ENCODE results near the gene EXOC3.

EXOC3 gene

DNA sequence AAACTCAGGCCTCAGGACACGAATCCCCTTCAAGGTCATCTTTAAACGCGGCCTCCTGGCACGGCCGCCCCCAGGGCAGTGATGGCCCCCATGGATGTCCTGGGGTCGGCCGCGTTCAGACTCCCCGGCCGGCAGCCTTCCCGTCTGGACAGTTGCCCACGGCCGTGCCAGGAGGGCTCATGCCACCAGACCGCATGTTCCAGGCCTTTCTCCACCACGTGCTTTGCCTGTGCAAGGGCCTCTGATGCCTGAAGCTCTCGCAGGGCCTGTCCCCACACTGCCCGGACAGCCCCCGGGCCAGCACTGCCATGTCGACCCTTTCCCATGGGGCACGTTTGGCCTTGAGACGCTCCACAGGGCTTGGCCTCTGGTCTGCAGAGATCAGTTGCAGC, 46.7 kb downstream of the EXOC3 start:
- DNase-seq: no peak

- DNase-seq: no peak
Observed at GRCh38 chr5:490116-491106, 47.4 kb downstream of the EXOC3 start.

GRCh38 chr5:491119-491855, 48.3 kb downstream of the EXOC3 start:
- no peak for DNase-seq

- DNase-seq: no peak
Observed at GRCh38 chr5:491856-492155, 48.8 kb downstream of the EXOC3 start.

GRCh38 chr5:492314-492893, 49.4 kb downstream of the EXOC3 start:
- DNase-seq: no peak

DNA sequence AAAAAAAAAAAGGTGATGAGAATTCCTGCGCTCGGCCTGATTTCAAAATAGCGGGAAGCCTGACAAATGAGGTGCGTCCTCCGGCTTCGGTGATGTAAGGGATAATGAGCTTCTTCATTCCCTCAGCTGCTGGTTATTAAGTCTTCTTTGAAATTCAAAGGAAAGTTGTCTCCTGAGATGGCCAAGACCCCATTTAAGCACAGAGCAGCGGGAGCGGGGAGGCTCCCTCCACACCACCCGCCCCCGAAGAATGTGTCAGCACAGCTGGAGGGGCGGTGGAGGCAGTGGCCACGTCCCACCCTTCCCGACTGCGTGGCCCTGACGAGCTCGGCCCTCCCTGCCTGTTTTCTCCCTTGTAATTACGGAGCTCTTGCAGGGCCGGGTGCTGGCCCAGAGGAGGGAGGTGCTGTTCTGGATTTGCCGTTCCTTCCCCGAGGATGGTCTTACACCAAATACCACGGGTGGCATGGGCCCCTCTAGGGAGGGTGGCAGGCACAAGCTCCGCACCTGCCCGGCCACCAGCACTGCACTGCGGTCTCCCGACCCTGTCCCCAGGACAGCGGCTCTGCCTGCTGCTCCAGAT, 50.2 kb downstream of the EXOC3 start:
- no peak for DNase-seq

GRCh38 chr5:493758-494157, 50.8 kb downstream of the EXOC3 start:
- no peak for DNase-seq

DNA sequence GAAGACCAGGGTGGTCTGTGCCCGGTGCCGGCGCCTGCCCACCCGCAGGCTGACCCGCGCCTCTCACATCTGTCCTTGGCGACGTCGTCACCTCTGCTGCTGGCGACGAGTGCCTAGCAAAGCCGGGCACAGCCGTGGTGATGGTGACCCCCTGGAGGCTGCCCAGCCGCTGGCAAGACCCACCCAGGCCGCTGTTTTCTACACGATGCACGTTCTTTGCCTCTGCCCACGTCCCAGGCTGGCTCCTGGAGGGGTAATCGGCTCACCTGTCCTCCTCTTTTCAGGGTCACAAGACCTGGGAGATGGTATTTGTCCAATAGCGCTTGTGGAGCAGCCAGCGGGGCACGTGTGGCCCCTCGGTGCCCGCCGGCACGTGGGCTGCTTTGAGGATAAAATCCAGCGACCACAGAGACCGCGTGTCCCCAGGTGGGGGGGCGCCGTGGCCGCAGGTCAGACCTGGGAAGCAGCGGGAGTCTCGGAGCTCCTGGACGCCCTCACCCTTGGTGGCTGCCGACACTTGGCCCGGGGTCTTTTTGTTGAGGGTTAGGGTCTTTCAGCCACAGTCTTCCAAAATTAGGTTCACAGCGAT, 51.8 kb downstream of the EXOC3 start:
- no peak for DNase-seq

GRCh38 chr5:496028-496427, 53.1 kb downstream of the EXOC3 start:
- DNase-seq: no peak

DNA sequence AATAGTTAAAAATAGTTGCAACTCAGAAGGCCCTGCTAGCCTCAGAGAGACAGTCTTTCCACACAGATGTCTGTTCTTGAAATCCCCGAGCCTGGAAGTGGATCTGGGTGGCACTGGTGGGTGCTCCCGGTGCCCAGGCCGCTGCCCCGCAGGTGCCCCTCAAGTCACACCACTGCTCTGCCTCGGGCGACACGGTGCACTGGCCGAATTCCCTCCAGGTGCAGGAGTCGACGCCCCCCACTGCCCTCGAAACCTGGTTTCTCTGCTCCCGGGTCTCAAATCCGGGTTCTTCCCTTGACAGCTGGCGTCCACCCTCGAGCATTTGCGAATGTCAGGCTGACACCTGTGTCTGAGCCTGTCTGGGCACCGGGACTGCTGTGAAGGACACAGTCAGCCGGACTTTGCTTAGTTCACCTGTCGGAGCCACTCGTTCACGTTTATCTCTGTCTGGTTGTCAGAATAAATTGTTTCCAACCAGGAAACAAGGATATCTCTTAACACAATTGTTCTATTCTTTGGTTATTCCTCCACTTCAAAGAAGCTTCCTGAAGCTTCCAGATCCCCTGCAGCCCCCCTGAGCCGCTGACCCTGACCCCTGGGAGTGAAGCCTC, 54.2 kb downstream of the EXOC3 start:
- DNase-seq: no peak

DNA sequence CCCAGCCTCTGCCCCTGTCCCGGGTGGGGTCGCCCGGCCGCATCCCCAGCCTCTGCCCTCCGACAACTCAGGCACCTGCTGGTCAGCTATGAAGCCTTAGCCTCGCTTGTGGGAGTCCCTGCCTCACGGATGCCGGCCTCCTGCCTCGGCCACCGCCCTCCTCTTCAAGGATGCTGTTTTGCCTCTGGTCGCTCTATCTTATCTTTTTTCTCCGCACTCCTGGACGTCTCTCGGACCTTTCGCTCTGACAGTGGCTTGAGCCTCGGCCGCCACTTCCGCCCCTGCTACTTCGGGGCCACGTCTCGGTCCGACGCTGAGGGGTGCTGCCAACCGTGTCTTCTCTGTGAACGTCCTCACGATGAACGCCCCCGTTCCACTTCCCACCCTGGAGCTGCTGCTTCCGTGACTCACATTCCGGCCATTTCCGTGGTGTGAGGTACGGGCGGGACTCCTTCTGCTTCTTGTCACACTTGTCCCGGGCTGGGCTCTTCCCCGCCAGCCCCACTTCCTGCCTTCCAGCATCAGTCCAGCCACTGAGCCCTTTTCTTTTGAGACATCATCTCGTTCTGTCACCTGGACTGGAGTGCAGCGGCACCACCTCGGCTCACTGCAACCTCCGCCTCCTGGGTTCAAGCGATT, 55.0 kb downstream of the EXOC3 start:
- DNase-seq: no peak

DNA sequence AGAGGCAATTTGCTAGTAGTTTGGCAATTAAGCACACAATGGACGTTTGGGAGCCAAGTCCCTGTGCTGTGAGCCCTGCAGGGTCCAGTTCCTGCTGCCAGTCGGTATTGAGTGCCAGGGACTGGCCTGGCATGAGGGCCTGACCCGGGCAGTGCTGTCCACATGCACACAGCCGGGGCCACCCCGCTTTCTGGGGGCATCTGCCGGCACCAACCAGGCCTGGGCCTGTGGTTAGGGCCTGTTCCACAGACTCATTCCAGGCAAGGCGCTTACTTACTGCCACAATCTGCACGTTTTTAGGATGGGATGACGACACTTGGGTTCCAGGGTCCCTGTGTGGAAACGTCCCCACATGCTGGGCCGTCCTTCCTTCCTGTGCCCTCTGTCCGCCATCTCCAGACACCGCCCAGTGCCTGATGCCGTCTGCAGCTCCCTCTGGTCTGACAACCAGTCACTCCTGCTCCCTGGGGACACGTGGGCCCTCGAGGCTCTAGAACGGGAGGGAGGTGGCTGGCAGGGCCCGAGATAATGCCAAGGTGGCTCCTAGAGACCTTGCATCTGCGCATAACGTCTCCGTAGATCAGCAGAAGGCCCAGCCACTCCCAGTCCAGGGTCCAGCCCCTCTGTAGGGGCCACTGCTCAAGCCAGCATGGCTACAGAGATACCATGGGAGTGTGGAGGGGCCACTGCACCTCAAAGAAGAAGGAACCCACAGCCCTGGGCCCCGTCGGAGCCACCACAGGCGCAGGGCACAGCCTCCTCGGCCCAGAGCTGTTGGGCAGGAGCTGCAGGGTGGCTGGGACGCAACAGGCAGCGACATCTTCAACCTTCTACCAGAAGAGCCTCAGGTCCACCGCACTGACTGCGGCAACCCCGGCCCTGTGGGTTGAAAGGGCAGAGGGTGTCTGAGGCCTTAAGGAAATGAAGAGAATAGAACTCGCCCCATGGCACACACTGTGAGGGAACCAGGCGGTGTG, 56.5 kb downstream of the EXOC3 start:
- DNase-seq: no peak

DNA sequence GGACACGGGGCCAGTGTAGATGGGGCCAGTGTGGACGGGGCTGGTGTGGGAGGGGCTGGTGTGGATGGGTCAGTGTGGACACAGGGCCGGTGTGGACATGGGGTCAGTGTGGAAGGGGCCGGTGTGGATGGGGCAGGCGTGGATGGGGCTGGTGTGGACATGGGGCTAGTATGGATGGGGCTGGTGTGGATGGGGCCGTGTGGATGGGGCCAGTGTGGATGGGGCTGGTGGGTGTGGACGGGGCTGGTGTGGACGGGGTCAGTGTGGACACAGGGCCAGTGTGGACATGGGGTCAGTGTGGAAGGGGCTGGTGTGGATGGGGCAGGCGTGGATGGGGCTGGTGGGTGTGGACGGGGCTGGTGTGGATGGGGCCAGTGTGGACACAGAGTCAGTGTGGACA, 57.5 kb downstream of the EXOC3 start:
- DNase-seq: no peak

- DNase-seq: no peak
Observed at GRCh38 chr5:501105-501830, 58.3 kb downstream of the EXOC3 start.

DNA sequence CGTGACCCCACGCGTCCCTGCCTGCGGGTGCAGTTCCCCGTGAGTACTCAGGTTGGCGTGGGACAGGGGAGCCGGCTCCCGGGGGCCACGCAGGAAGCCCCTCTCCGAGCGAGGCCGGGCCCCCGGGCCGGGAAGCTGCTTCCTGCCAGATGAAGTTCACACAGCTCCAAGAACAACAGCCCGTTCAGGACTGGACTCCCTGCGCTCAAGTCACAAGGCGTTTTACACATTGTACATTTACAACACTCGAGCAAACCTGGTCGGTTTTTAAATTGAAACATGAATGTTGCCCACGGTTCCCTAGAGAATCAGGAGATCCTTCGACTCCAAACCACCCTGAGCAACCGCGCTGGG, 58.8 kb downstream of the EXOC3 start:
- DNase-seq: no peak

- no peak for DNase-seq
Observed at GRCh38 chr5:502325-503079, 59.5 kb downstream of the EXOC3 start.

- DNase-seq: no peak
Observed at GRCh38 chr5:504326-505154, 61.6 kb downstream of the EXOC3 start.

- DNase-seq: no peak
Observed at GRCh38 chr5:505951-506525, 63.1 kb downstream of the EXOC3 start.

All from NCI-H446 treated with DMSO at 0.1 percent for 48 hours (cell line).